GM19238 (cell line): Measurements from ENCODE around the gene CCNY.
A peak's percentile ranks its signal among the peaks of the same experiment; 100 is the strongest.
"Not testable (repeated sequence)": the region's sequence is repeated elsewhere in the genome, so short reads cannot be mapped to it uniquely, and the experiment has no call there.

Experiments
- DNase-seq: peaks from one replicate; pipeline ENCODE4 v3.0.0; 2011; ENCODE audit warnings: low spot score; ENCODE audit not compliant: insufficient read length

The CCNY gene

DNA sequence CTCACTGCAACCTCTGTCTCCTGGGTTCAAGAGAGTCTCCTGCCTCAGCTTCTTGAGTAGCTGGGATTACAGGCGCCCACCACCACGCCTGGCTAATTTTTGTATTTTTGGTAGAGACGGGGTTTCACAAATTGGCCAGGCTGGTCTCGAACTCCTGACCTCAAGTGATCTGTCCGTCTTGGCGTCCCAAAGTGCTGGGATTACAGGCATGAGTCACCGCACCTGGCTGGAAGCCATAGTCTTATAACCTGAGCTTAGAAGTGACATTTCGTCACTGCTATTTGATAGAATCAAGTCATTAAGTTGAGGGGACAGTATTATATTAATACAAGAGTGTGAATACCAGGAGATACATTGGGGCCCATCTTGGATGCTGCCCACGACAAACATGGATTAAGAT, 17.9 kb downstream of the CCNY start:
- DNase-seq: not testable (repeated sequence)

DNA sequence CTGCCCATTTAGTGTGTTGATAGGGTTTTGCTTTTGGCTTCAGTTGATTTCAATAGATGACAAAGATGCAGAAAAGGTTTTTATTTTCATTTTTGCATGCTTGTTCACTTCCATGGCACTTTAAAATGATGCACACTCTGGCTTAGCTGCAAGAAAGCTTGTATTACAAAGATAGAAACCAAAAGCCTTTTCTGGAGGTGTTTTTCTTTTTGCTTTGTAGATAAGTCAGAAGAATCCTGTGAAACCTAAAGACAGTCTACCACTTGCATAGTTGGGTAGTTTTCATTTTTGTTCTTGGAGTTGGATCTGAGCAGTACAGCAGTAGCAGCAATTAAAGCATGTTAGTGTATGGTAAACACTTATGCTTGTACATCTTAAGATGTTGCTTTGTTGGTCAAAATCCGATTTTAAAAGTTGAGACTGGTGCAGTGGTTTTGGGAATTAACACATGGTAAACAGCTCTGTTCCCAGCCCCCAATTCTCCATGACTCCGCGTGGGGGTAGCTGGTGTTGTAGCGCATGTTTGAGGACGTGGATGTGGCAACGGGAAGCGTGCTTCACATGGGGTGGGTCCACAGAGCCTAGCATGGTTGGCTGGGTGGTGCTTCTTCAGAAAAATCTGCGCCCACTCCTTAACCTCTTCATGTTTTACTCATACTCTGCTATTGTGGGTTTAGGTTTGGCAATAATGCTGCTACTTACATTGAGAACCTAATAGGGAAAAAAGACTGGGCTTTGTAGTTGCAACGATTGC, 19.8 kb downstream of the CCNY start:
- DNase-seq: no peak

DNA sequence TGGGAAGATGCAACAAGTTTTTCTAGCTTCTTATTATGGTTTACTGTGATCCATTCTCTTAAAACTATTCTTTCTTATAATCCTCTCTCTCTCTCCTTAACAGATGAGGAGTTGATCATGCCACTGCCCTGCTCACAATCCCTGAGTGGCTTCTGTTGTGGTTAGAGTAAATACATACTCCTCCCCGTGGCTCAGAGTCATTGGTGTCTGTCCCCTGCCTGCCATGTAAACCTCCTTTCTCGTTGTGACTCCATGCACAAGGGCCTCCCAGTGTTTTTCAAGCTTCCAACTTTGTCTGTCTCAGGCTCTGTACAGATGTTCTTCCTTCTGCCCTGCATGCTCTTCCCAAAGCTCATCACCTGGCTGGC, 20.4 kb downstream of the CCNY start:
- no peak for DNase-seq

DNA sequence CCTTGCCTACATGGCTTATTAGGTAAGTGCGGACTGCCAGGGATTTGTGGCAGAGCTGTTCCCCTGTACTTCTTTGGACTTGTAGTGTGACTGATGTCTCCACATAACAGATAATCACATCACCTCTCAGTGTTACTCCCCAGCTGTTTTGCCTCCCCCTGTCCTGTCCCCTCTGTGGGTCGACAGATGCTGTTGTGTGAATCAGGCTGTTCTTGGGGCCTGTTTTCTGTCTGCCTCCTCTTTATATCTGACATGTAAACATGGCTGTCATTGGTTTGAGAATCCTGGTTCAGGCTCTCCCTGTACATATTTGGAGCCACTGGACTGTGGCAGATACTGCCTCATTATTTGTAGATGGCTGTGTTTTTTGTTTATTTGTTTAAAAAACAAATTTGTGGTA, 22.7 kb downstream of the CCNY start:
- DNase-seq: no peak

DNA sequence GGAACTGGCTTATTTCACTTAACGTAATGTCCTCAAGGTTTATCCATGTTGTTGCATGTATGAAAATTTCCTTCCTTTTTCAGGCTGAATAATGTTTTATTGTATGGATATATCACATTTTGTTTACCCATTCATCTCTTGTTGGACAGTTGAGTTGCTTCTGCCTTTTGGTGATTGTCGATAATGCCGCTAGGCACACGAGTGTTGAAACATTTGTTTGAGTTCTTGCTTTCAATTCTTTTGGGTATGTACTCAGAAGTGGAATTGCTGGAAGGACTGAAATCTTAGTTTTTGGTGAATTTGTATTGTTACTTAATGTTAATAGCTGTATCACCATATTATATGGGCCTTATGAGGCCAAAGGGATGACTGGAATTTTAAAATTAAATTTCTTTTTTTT, 23.6 kb downstream of the CCNY start:
- DNase-seq: no peak

DNA sequence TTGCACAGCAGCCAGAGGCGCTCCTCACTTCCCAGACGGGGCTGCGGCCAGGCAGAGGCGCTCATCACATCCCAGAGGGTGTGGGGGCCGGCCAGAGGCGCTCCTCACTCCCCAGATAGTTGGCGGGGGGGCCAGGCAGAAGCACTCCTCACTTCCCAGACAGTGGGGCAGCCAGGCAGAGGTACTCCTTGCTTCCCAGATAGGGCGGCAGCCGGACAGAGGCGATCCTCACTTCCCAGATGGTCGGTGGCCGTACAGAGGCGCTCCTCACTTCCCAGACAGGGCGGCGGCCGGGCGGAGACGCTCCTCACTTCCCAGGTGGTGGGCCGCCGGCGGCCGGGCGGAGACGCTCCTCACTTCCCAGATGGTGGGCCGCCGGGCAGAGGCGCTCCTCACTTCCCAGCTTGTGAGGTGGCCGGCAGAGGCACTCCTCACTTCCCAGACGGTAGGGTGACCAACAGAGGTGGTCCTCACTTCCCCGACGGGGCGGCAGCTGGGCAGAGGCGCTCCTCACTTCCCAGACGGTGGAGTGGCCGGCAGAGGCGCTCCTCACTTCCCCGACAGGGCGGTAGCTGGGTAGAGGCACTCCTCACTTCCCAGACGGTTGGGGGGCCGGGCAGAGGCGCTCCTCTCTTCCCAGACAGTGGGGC, 26.5 kb downstream of the CCNY start:
- DNase-seq: no peak

DNA sequence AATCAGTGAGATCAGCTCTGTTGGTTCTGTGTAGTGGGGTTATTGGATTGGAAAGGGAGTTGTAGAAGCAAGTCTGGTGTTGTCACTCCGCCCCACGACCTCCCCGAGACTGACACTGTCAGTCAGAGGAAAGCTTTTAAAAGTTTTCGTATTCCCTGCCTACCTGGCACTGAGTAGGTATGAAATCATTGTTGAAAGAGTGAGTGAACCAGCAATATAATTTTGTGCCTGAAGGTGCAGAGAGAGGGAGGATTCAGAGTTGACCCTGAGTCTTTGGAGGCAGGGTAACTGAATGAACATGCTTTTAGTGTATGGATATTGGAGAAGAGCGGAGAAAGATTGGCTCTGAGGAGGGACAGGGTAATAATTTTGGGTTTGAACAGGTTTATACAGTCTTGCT, 27.3 kb downstream of the CCNY start:
- DNase-seq: no peak

DNA sequence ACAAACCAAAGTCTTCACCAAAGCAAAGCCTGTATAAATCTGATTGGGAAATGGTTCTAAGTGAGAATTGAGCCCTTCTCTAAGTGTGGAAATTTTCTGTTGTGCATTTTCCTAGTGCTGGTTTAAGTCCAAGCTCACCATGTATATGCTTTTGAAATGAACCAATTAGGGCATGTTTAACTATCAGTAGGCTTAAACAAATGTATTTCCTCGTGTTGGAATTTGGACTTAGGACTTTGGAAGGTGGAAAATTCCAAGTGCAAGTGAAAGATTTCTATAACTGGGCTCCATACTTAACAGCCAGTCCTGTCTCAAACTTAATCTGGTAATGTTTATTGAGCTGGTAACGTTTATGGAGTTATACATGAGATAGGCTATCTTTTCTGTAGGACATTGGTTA, 28.5 kb downstream of the CCNY start:
- no peak for DNase-seq

DNA sequence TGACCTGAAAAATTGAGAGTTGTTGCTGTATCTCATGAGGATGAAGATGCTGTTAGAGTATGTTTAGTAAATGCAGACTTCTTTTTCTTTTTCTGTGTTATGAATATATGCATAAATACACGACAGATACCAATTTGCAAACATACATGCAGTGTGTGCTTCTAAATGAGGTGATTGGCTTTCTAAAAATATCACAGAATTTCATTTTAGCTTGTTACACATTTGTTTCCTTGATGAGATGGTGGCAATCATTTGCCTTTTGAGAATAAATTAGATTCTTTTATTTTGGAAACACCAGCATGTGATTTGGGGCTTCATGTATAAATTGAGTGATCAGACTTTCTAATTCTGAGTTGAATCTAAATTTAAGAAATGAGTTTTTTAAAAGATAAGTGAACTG, 29.7 kb downstream of the CCNY start:
- no peak for DNase-seq

DNA sequence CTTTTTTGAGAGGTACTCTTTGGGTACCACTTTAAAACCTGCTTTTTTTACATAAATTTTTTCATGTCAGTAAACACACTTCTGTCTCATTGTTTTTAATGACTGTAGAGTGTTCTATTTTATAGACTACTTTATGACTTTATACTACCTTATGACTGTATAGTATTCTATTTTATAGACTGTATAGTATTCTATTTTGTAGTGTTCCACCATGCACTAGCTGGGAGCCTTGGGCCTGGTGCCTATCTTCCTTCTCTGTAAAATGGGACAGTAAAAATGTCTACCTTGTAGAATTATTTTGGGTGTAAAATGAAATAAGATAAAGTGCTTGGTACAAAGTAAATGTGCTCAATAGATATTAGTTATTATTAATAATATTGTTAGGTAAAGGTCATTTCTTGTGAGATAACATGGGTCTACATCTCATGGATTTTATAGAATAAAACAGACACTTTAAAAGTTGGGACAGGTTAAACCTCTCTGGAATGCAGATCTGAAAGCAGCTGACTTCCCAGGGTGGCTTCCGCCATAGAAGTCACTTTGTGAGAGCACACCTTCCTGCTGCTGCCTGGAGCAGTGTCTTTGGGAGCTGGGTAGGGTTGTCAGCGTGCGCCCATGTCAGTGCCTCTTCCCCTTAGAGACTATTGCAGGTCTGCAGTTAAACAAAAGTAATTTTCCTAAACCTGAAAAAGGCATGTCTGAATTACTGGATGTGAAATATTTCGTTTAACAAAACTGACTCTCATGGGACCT, 31.0 kb downstream of the CCNY start:
- no peak for DNase-seq

DNA sequence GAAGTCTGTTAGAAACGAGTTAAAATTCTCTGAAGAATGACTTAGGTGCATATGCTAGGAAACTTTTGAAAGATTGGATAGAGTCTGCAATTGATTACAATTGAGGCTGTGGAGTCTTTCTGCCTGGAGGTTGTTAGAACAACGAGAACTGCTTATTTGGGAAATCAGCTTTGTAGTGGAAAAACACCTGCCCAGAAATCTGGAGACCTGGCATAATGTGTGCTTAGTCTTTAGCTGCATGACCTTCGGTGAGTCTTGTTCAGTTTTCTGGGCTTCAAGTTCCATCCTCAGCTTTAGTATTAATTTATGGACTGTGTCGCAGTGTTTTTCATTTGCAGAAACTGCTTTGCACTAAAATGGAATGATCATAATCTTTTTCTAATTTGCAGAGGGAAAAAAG, 31.7 kb downstream of the CCNY start:
- no peak for DNase-seq

DNA sequence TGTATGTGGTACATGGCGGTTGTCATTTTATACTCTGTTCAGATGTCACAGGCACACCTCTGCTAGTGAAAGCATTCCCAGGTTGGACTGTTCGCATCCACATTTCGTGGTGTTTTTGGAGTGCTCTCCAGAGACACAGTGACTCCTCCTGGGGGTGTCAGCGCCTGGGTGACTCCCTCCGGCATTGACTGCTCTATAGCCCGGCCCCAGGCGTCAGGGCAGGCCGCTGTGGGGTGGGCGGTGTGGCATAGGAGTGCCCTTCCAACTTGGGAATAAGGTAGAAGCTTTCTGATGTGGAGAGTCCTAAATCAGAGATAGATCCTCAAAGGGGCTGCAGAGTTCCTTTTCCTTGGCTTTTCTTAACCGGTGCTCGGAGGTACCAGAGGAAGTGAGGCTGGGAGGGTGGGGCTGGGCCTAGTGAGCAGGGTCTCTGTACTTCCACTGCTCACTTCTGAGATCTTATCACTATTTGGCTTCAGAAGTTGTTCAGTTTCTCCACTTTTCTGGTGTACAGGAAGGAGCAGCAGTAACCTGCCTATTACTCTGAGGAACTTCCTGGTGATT, 32.3 kb downstream of the CCNY start:
- no peak for DNase-seq

DNA sequence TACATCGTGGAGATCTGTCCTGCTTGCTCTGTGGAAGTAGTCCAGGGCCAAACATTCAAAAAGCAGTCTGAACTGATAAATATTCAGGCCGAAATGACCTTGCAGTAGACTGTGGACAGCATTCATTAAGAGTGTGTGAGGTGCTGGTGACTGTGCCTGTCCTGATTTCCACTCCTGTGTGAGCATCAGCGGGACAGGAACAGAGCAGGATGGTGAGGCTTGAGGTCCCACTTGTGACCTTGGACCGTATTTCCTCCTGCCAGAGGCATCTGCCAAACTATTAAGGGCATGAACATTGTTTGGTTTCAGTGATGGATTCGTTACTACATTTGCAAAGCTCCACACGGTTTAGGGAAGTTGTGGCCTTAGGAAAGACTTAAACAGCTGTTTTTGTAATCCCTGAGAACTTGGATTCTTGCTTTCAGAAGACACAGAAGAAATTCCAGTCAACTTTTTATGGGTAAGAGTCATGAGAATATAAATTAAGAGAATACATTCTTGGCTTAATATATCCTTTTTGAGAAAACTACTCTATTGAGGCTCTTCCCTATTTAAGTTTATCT, 32.8 kb downstream of the CCNY start:
- DNase-seq: no peak

DNA sequence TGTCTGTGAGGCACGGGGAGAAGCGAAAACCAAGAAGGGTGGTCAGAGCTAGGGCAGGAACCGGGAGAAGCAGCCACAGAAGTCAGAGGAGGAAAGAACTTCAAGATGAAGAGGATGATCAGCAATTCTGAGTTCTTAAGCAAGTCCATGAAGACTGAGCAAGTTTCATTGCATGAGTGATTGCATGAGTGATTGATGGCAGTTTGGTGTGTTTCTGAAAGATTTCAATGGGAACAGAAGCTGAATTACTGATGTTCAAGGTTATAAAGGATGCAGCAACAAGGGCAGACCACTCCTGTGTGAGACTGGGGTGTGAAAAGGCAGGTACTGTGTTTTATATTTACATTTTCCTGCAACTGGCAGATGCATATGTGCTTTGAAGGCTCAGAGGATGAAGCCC, 35.4 kb downstream of the CCNY start:
- DNase-seq: no peak

DNA sequence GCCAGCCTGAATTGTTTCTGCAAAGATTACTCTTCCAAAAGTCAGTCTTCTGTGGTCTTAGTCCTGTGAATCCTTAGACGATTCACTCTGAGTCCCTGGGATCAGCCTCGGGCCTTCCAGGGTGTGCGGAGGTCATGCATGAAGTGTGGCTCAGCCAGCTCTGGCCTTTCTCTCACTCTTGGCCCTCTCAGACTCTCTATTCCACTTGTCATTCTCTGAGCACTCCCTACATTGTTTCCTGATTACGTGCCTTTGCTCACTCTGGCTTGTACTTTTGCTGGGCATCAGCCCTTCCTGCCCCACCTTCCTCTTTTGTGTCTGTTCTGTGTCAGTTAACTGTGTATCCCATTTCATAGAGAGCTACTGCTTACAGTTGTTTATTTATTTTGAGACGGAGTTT, 36.0 kb downstream of the CCNY start:
- DNase-seq: no peak

DNA sequence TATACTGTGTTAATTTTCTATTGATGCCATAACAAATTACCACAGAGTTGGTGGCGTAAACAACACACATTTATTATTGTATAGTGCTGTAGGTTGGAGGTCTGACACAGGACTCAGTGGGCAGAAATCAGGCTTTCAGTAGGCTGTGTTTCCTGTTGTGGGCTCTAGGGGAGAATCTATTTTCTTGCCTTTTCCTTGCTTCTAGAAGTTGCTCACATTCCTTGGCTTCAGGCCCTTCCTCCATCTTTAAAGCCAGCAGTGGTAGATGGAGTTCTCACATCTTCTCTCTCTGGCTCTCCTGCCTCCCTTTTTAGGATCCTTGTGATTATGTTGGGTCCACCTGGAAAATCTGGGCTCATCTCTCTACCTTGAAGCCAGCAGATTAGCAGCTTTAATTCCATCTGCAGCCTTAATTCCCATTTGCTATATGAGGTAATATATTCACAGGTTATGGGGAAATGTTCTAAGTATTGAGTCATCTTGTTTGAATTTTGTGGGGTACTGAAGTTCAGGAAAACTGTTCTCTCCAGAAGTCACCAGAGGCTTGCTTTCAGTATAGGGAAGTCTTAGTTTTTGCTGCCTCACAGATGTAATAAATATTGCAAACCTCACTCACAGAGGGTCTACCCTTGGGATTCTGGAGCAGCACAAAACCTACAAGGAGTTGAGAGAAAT, 38.9 kb downstream of the CCNY start:
- DNase-seq: no peak

DNA sequence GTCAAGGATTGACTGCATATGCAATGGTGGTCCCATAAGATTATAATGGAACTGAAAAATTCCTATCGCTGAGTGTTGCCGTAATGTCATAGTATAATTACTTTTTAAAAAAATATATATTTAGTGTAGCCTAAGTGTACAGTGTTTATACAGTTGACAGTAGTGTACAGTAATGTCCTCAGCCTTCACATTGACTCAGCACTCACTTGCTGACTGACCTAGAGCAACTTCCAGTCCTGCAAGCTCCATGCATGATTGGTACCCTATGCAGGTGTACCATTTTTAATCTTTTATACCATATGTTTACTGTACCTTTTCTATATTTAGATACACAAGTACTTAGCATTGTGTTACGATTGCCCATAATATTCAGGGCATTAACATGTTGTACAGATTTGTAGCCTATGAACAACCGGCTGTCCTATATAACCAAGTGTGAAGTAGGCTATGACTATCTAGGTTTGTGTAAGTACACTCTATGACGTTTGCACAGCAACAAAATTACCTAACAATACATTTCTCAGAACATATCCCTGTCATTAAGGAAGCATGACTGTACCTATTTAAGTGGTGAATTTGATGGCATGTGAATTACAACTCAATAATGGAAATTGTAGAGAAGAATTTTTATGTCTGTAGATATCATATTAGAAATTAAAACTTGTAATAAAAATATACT, 40.9 kb downstream of the CCNY start:
- no peak for DNase-seq

DNA sequence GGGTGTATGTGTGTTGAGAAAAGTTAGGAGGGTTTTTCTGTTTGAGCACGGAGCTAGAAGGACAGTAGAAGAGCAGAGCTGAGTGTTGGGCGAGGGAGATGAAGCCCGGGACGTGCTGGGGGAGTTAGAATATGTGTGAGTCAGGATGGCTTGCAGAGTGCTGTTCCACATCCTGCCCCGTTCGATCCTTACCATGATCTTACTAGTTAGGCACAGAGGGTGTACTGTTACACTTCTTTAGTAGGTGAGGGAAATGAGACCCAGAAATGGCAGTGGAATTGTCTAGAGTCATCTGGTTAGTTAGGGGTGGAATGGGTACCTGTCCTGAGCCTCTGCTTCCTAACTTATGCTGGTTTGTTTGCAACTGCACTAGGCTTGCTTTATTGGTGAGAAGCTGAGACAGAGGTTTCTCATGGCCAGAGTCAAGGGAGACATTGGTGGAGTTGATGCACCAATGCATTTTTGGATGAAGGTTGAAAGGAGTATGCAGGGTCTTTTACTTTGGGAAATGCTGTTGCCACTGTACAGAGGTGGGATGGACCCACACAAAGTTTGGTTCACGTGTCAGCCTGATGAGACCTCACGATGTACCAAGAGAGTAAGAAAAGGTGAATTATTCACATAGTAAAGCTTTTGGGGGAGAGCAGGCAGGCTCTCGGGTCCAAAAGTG, 42.4 kb downstream of the CCNY start:
- DNase-seq: no peak

DNA sequence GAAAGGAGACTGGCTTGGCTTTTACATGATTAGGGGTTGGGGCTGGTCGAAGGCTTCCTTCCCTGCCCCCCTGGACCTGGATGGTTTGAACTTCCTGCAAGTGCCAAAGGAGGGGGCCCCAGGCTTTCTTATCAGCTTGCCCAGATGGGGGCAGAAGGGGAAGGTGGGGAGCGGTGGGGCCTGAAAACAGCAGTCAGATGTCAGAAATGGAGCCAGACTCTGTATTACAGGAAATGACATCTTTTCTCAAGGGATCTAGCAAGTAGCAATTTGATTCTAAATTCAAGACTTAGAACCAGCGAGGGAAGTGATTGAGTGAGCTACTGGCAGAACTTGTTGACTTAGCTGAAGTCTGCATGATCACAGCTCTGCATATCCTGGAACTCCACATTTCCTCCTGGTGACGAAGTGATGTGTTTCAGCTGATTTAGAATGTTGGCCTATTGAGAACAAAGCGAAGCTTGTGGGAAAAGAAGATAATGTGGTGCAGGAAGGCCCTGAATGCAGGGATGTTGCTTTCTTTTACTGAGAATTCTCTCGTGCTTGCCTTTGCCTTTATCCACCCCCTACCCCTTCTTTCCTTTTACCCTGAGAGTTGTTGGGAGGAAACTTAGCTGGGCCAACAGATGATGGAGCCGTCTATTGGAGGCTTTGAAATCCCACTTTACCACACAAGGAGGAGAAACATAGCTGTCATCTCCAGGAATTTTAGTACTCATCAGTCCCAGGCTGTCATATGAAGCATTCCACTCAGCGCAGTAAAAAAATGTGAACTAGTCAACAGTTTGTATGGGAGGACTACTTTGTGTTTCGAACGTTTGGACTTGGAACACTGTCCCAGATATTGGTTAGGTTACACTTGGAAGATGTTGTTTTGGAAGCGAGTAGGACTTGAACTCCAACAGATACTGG, 43.2 kb downstream of the CCNY start:
- peak; percentile 45 for DNase-seq
